IPS-18a (cell line): Measurements from ENCODE around the gene BCL11A.

Experiments used
- H3K27ac ChIP-seq: one replicate; pipeline ENCODE4 v1.5.1; 2013; ENCODE audit warnings: low read length
- H3K27me3 ChIP-seq: one replicate; pipeline ENCODE4 v1.6.1; 2013; ENCODE audit warnings: mild to moderate bottlenecking, low read length; ENCODE audit not compliant: control insufficient read depth, insufficient read depth
- H3K36me3 ChIP-seq: one replicate; pipeline ENCODE4 v1.6.1; 2013; ENCODE audit warnings: low read depth, low read length; ENCODE audit not compliant: control insufficient read depth
- H3K4me1 ChIP-seq: one replicate; pipeline ENCODE4 v1.6.1; 2013; ENCODE audit warnings: low read depth, low read length; ENCODE audit not compliant: control insufficient read depth
- H3K4me3 ChIP-seq: one replicate; pipeline ENCODE4 v1.5.1; 2013; ENCODE audit warnings: low read length
- H3K9ac ChIP-seq: one replicate; pipeline ENCODE4 v1.6.1; 2013; ENCODE audit warnings: mild to moderate bottlenecking, low read length, moderate library complexity
- H3K9me3 ChIP-seq: one replicate; pipeline ENCODE4 v1.6.1; 2013; ENCODE audit warnings: low read depth, low read length; ENCODE audit not compliant: control insufficient read depth

Gene BCL11A

GRCh38 chr2:60489289-60489688 is 64.2 kb downstream of the BCL11A start:
- no peaks in the 10 kb centered on the region for H3K36me3 ChIP-seq
- H3K27ac ChIP-seq = no peak overlapping the region
- H3K4me1 ChIP-seq = peaks cover 8% of the 10 kb centered on the region
- H3K27me3 ChIP-seq = no peaks in the 10 kb centered on the region
- H3K9ac ChIP-seq = no peak overlapping the region
- H3K4me3 ChIP-seq = no peak overlapping the region
- no peaks in the 10 kb centered on the region for H3K9me3 ChIP-seq

GRCh38 chr2:60488291-60488690 is 65.2 kb downstream of the BCL11A start:
- Histone ChIP-seq H3K9ac (no peak overlapping the region), H3K27ac (no peak overlapping the region), H3K4me3 (no peak overlapping the region), H3K36me3 (no peaks in the 10 kb centered on the region), H3K4me1 (peaks cover 15% of the 10 kb centered on the region), H3K9me3 (no peaks in the 10 kb centered on the region), H3K27me3 (no peaks in the 10 kb centered on the region)

GRCh38 chr2:60487174-60487573 is 66.3 kb downstream of the BCL11A start:
- peaks cover 18% of the 10 kb centered on the region for H3K4me1 ChIP-seq
- H3K9me3 ChIP-seq = no peaks in the 10 kb centered on the region
- no peak overlapping the region for H3K9ac ChIP-seq
- H3K27ac ChIP-seq = no peak overlapping the region
- no peaks in the 10 kb centered on the region for H3K27me3 ChIP-seq
- no peak overlapping the region for H3K4me3 ChIP-seq
- no peaks in the 10 kb centered on the region for H3K36me3 ChIP-seq

- Histone ChIP-seq H3K4me3 (no peak overlapping the region), H3K27ac (no peak overlapping the region), H3K9ac (no peak overlapping the region), H3K36me3 (no peaks in the 10 kb centered on the region), H3K9me3 (no peaks in the 10 kb centered on the region), H3K4me1 (peaks cover 23% of the 10 kb centered on the region), H3K27me3 (no peaks in the 10 kb centered on the region)
Measured at GRCh38 chr2:60486551-60486950, 66.9 kb downstream of the BCL11A start.

- Histone ChIP-seq H3K9ac (no peak overlapping the region), H3K36me3 (no peaks in the 10 kb centered on the region), H3K27ac (no peak overlapping the region), H3K4me1 (peaks cover 28% of the 10 kb centered on the region), H3K9me3 (no peaks in the 10 kb centered on the region), H3K4me3 (no peak overlapping the region), H3K27me3 (no peaks in the 10 kb centered on the region)
Measured at GRCh38 chr2:60486067-60486466, 67.4 kb downstream of the BCL11A start.

GRCh38 chr2:60485550-60485949 is 67.9 kb downstream of the BCL11A start:
- H3K9me3 ChIP-seq = no peaks in the 10 kb centered on the region
- peaks cover 32% of the 10 kb centered on the region for H3K4me1 ChIP-seq
- no peak overlapping the region for H3K9ac ChIP-seq
- no peaks in the 10 kb centered on the region for H3K27me3 ChIP-seq
- no peaks in the 10 kb centered on the region for H3K36me3 ChIP-seq
- no peak overlapping the region for H3K4me3 ChIP-seq
- no peak overlapping the region for H3K27ac ChIP-seq

GRCh38 chr2:60485055-60485454 is 68.4 kb downstream of the BCL11A start:
- no peaks in the 10 kb centered on the region for H3K36me3 ChIP-seq
- H3K9ac ChIP-seq = no peak overlapping the region
- no peak overlapping the region for H3K27ac ChIP-seq
- no peaks in the 10 kb centered on the region for H3K27me3 ChIP-seq
- H3K4me3 ChIP-seq = no peak overlapping the region
- H3K4me1 ChIP-seq = peaks cover 36% of the 10 kb centered on the region
- no peaks in the 10 kb centered on the region for H3K9me3 ChIP-seq

- no peaks in the 10 kb centered on the region for H3K9me3 ChIP-seq
- H3K9ac ChIP-seq = no peak overlapping the region
- H3K4me3 ChIP-seq = no peak overlapping the region
- H3K27ac ChIP-seq = no peak overlapping the region
- H3K27me3 ChIP-seq = no peaks in the 10 kb centered on the region
- peaks cover 36% of the 10 kb centered on the region for H3K4me1 ChIP-seq
- H3K36me3 ChIP-seq = no peaks in the 10 kb centered on the region
Measured at GRCh38 chr2:60484133-60484645, 69.3 kb downstream of the BCL11A start.

GRCh38 chr2:60483401-60483800 is 70.1 kb downstream of the BCL11A start:
- Histone ChIP-seq H3K4me1 (peaks cover 36% of the 10 kb centered on the region), H3K36me3 (no peaks in the 10 kb centered on the region), H3K27me3 (peaks cover 5% of the 10 kb centered on the region), H3K9me3 (no peaks in the 10 kb centered on the region), H3K4me3 (no peak overlapping the region), H3K27ac (no peak overlapping the region), H3K9ac (no peak overlapping the region)

- H3K9ac ChIP-seq = no peak overlapping the region
- H3K36me3 ChIP-seq = no peaks in the 10 kb centered on the region
- no peak overlapping the region for H3K27ac ChIP-seq
- peaks cover 16% of the 10 kb centered on the region for H3K27me3 ChIP-seq
- H3K4me3 ChIP-seq = no peak overlapping the region
- no peaks in the 10 kb centered on the region for H3K9me3 ChIP-seq
- H3K4me1 ChIP-seq = peaks cover 37% of the 10 kb centered on the region
Measured at GRCh38 chr2:60482222-60482621, 71.2 kb downstream of the BCL11A start.

- peaks cover 47% of the 10 kb centered on the region for H3K4me1 ChIP-seq
- no peaks in the 10 kb centered on the region for H3K9me3 ChIP-seq
- H3K9ac ChIP-seq = no peak overlapping the region
- peaks cover 22% of the 10 kb centered on the region for H3K27me3 ChIP-seq
- H3K27ac ChIP-seq = no peak overlapping the region
- H3K4me3 ChIP-seq = no peak overlapping the region
- H3K36me3 ChIP-seq = no peaks in the 10 kb centered on the region
Measured at GRCh38 chr2:60481257-60481656, 72.2 kb downstream of the BCL11A start.

GRCh38 chr2:60480089-60480773 is 73.2 kb downstream of the BCL11A start:
- Histone ChIP-seq H3K4me3 (no peak overlapping the region), H3K27me3 (peaks cover 32% of the 10 kb centered on the region), H3K4me1 (peaks cover 57% of the 10 kb centered on the region), H3K9me3 (no peaks in the 10 kb centered on the region), H3K36me3 (no peaks in the 10 kb centered on the region), H3K27ac (no peak overlapping the region), H3K9ac (no peak overlapping the region)
